ENCODE measurements around the gene IDE. TPM values are rescaled to one million over a fixed set of nuclear protein-coding genes. Genes with fewer than 3 reads are reported as not detected.
A peak's percentile ranks its signal among the peaks of the same experiment; 100 is the strongest.

Gene IDE
- total RNA-seq, 2 experiments from 2014 or later: 30.1 to 33.2 TPM

GRCh38 chr10:92527716-92528115, 46.2 kb downstream of the IDE start:
- Mint-ChIP-seq H3K27me3 (no peaks in the 10 kb centered on the region), H3K27ac (no peak overlapping the region), H3K4me3 (no peak overlapping the region), H3K36me3 (ENCODE audit: low read depth) (peaks cover 18% of the 10 kb centered on the region), H3K4me1 (ENCODE audit: low read depth) (no peaks in the 10 kb centered on the region), H3K9me3 (no peaks in the 10 kb centered on the region)
- intact Hi-C loops (cut with micrococcal nuclease): no loop called here
- ChIA-PET CTCF (interaction anchor here (1.1 to 3.3 kb wide), 4 partner anchors 11 to 17 kb away, joined by 3 to 14 read pairs (median 3); no protein-coding TSS in a partner anchor), POLR2A (no interaction called here)
- DNase-seq (no peak), ATAC-seq (no peak)
- TF ChIP-seq CTCF (IDR thresholded peaks at IDR 0.05): no peak

- no peaks in the 10 kb centered on the region for H3K27me3 Mint-ChIP-seq
- no peak overlapping the region for H3K4me3 Mint-ChIP-seq
- no peaks in the 10 kb centered on the region for H3K4me1 Mint-ChIP-seq (ENCODE audit: low read depth)
- no peak overlapping the region for H3K27ac Mint-ChIP-seq
- CTCF ChIA-PET: interaction anchor here (1.3 kb wide), 1 partner anchor 50 kb away, joined by 3 read pairs; the partner anchor contains the start of gene IDE
- intact Hi-C loops (cut with micrococcal nuclease): no loop called here
- no peak for TF ChIP-seq CTCF (IDR thresholded peaks at IDR 0.05)
- ATAC-seq: no peak
- H3K9me3 Mint-ChIP-seq: no peaks in the 10 kb centered on the region
- POLR2A ChIA-PET: interaction anchor here (1.8 kb wide), 1 partner anchor 51 kb away, joined by 3 read pairs; the partner anchor contains the start of gene IDE
- no peak for DNase-seq
- peaks cover 9% of the 10 kb centered on the region for H3K36me3 Mint-ChIP-seq (ENCODE audit: low read depth)
Measured at GRCh38 chr10:92523639-92524038, 50.3 kb downstream of the IDE start.

DNA sequence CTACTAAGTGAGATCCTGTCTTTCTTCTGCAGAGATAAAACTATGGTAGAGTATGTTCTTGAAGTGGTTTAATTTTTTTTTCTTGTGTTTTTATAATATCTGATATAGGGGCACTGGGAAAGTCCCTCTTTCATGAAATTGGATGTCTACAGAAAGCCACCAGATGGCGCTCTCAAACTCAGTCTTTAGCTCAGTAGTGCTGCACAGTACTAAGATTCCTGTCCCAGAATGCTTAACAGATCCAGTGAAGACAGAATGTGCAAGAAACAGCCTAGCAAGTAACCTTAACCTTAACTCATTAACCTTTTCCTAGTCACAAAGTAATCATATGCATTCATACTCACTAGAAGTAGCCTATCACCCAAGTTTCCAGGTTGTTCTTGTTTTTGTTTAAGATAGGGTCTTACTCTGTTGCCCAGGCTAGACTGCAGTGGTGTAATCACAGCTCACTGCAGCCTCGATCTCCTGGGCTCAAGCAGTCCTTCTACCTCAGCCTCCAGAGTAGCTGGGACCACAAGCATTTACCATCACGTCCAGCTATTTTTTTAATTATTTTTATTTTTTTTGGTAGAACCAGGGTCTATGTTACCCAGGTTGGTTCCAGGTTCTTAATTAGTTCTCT, 56.7 kb downstream of the IDE start:
- DNase-seq (peak; percentile 82), ATAC-seq (peak; percentile 89)
- H3K27me3 Mint-ChIP-seq: no peaks in the 10 kb centered on the region
- intact Hi-C loops (cut with micrococcal nuclease): loop anchor here (1.0 to 5.0 kb wide), 2 partner anchors 57 to 75 kb away; partner anchors contain the start of genes IDE and KIF11
- ChIA-PET POLR2A (interaction anchor here (1.0 to 1.1 kb wide), 2 partner anchors 55 to 57 kb away, joined by 3 to 9 read pairs; partner anchors contain the start of gene IDE), CTCF (interaction anchor here (0.7 to 2.7 kb wide), 27 partner anchors 10 to 533 kb away, joined by 3 to 62 read pairs (median 4); partner anchors contain the start of gene IDE)
- peaks cover 6% of the 10 kb centered on the region for H3K4me1 Mint-ChIP-seq (ENCODE audit: low read depth)
- no peak overlapping the region for H3K4me3 Mint-ChIP-seq
- peak; percentile 82 for TF ChIP-seq CTCF (IDR thresholded peaks at IDR 0.05)
- no peaks in the 10 kb centered on the region for H3K9me3 Mint-ChIP-seq
- no peak overlapping the region for H3K27ac Mint-ChIP-seq
- peaks cover 5% of the 10 kb centered on the region for H3K36me3 Mint-ChIP-seq (ENCODE audit: low read depth)

DNA sequence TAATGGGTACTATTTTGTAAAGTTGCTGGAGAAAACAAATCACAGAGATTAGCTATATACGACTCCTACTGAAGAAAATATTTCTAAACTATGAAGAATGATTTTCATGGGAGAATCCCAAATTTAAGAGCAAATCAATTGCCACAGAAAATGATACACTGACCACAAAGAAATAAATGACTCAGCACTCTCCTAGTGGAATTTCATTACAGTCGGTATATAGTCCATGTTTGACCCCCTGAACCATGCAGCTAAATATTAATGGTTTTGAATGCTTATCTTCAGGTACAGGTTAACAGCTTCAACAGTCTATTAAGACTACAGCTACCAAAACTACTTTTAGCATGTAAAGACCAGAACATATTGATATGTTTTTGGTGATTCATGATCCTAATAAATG, 65.0 kb downstream of the IDE start:
- ChIA-PET CTCF (no interaction called here), POLR2A (no interaction called here)
- intact Hi-C loops (cut with micrococcal nuclease): no loop called here
- no peak overlapping the region for H3K27ac Mint-ChIP-seq
- no peak for ATAC-seq
- H3K27me3 Mint-ChIP-seq: no peaks in the 10 kb centered on the region
- no peak for DNase-seq
- peaks cover 20% of the 10 kb centered on the region for H3K36me3 Mint-ChIP-seq (ENCODE audit: low read depth)
- no peaks in the 10 kb centered on the region for H3K9me3 Mint-ChIP-seq
- TF ChIP-seq CTCF (IDR thresholded peaks at IDR 0.05): no peak
- H3K4me1 Mint-ChIP-seq (ENCODE audit: low read depth): no peaks in the 10 kb centered on the region
- H3K4me3 Mint-ChIP-seq: no peak overlapping the region

DNA sequence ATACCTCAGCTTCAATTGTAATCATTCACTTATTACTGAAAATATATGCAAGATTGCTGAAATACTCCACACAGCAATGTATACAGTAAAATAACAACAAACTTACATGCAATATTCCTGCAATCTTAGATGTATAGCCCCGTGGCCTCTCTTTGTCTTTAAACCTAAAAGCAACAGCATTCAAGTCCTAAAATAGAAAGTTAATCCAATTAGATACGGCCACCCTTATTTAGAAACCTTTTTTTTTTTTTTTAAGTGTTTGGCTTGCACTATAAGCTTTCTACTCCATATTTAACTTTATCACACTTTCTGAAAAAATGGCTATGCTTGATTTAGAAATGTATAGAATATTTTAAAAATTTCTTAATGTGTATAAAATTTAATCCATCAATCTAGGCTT, 67.6 kb downstream of the IDE start:
- no peak for TF ChIP-seq CTCF (IDR thresholded peaks at IDR 0.05)
- ATAC-seq (no peak), DNase-seq (no peak)
- H3K9me3 Mint-ChIP-seq: no peaks in the 10 kb centered on the region
- CTCF ChIA-PET: no interaction called here
- peaks cover 19% of the 10 kb centered on the region for H3K36me3 Mint-ChIP-seq (ENCODE audit: low read depth)
- no peak overlapping the region for H3K4me3 Mint-ChIP-seq
- no peaks in the 10 kb centered on the region for H3K4me1 Mint-ChIP-seq (ENCODE audit: low read depth)
- POLR2A ChIA-PET: no interaction called here
- H3K27me3 Mint-ChIP-seq: no peaks in the 10 kb centered on the region
- intact Hi-C loops (cut with micrococcal nuclease): no loop called here
- no peak overlapping the region for H3K27ac Mint-ChIP-seq

Measured in activated CD8-positive, alpha-beta T cell treated with anti-CD3 and anti-CD28 coated beads for 36 hours (primary cell).